ENCODE measurements around the gene TNS4.

The TNS4 gene

DNA sequence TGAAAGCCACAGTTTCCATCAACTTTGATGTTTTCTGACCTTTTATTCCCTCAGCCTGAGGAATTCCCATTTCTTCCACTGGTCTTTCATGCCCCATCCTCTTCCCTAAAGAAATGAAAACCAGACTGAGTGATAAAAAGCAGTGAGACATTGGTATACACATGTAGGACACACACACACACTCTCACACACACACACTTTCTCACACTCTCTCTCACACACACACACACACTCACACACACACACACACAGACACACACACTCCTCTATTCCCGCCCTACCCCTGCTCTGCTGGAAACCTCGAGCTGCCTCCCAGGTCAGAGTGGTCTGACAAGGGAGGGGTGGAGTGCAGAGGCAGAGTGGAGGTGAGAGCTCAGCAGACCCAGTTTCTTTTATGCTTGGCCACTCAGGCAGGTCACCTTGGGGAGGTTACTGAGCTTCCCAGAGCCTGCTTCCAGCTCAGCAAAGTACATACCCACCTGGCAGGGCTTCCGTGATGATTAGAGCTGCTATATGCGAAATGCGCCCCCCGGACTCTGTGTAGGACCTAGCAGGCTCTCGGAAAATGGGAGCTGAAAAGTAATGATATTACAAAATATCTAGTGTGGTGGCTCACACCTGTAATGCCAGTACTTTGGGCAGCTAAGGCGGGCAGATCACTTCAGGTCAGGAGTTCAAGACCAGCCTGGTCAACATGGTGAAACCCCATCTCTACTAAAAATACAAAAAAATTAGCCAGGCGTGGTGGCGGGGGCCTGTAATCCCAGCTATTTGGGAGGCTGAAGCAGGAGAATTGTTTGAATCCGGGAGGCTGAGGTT is 33.2 kb upstream of the TNS4 start:
- no peak for DNase-seq

DNA sequence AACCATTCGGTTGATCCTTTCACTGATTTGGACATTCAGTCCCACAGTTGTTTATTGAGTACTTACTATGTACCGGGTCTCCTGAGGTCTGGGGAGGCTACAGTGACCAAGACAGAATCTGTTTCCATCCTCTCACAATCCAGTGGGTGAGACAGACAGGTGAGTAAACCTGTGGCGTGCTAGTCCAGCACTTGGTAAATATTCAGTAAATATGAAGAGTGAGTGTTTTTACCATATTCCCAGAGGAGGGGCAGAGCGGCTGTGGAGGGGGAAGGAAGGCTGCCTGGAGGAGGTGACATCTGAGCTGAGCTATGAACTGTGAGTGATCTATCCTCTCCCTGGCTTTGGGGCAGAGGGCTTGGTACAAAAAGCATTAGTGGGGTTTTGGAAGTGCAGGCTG is 32.5 kb upstream of the TNS4 start:
- DNase-seq: no peak

DNA sequence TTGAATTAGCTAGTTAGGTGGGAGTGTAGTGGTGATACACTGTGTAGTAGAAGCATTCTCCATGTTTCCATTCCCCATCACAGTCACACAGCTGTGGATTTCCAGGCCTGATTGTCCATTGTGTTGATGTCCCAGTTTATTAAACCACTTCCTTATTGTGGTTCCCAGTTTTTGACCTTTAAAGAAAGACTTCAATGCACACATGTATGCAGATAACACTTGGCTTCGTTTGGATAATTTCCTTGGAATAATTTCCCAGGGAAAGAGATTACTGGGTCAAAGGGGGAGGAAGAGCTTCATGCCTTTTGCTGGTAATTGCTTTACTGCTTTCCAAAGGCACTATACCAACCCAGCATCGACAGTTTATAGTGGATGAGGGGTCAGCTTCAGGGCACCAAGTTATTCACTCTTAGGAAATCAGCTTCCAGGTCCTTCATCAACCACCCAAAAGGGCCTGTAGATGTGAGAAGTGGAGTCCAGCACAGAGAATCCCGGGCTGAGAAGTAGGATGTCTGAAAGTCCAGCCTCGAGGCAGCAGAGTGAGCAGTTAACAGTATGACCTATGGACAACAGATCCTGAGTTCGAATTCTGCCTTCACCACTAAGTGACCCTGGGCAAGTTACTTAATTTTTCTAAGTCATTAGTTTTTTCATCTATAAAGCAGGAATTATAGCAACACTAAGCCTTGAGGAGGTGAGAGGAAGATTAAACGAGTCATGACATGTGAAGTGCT is 31.3 kb upstream of the TNS4 start:
- no peak for DNase-seq

DNA sequence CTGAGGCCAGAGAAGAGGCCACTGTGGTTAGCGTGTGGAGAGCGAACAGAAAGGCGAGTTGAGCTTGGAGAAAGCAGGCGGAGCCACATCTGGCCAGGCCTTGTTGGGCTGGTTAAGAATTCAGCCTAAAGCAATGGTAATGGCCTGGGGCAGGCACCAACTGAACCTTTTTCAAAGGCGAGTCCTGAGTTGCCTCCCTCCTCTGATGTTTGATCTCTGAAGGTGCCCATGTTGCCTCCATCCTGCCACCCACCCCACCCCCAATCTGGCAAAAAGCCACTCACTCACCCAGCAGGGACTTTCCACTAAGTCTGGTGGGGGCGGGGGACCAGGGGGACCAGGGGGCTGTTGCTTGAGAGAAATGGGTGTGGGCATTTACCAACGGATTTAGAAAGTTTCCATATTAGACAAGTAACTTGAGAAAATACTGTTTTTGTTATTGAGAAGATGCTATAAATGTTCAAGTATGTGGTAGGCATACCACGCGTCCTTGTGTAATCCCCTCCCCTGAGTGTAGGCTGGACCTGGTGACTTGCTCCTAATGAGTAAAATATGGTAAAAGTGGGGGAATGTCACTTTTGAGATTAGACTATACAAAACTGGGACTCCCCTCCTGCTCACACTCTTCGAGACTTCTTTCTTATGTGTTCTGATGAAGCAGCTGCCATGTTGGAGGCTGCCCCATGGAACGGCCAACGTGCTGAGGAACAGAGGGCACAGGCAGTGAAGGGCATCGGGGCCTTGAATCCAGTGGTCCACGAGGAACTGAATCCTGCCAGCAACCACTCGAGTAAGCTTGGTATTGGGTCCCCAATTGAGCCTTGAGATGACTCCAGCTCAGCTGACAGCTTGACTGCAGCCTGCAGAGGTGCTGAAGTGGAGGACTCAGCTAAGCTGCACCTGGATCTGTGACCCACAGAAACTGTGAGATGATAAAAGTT is 29.9 kb upstream of the TNS4 start:
- no peak for DNase-seq

DNA sequence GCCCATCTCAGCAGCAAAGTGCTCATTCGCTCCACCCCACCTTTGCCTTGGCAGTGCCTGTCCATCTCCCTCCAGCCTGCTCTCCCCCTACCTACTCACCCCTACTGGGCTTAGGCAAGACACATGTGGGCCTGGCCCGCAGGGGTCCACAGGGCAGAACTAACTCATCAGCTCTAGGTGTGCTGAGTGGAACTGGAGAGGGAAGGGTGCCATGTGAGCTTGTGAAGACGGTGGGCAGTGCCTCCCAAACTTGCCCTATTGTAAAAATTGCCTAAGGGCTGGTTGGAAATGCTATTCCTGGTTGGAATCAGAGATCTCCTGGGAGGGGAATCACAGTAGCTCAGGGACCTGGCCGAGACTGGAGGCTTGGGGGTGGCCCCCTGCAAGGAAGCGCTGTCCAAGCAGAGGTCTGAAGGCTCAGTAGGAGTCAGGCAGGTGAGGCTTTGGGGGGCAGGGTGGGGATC is 29.1 kb upstream of the TNS4 start:
- no peak for DNase-seq

DNA sequence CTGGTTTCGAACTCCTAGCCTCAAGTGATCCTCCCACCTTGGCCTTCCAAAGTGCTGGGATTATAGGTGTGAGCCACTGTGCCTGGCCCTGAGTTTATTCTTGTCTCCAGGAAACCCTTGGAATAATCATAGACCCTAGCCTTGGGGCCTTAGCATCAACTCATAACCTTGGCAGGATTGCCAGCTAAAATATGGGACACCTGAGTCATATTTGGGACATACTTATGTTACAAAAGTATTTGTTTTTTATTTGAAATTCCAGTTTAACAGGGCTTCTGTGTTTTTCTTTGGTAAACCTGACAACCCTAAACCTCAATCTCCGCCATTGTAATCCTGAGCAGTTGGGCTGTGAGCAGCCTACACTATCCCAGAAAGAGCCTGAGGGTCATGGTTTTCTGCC is 28.6 kb upstream of the TNS4 start:
- no peak for DNase-seq

DNA sequence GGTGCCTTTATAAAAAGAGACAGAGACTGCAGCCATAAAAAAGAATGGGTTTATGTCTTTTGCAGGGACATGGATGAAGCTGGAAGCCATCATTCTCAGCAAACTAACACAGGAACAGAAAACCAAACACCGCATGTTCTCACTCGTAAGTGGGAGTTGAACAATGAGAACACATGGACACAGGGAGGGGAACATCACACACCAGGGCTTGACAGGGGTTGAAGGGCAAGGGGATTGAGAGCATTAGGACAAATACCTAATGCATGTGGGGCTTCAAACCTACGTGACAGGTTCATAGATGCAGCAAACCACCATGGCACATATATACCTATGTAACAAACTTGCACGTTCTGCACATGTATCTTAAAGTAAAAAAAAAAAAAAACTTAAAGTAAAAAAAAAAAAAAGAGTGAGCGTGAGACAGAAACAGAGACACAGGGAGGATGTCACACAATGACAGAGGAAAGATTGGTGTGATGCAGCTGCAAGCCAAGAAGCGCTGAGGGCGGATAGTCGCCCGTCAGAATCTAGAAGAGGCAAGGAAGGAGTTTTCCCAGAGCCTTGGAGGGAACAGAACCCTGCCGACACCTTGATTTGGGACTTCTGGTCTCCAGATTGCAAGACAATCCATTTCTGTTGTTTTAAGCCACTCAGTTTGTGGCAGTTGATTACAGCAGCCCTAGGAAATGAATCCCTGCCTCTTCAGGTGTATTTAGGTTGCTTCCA is 27.4 kb upstream of the TNS4 start:
- DNase-seq: no peak

DNA sequence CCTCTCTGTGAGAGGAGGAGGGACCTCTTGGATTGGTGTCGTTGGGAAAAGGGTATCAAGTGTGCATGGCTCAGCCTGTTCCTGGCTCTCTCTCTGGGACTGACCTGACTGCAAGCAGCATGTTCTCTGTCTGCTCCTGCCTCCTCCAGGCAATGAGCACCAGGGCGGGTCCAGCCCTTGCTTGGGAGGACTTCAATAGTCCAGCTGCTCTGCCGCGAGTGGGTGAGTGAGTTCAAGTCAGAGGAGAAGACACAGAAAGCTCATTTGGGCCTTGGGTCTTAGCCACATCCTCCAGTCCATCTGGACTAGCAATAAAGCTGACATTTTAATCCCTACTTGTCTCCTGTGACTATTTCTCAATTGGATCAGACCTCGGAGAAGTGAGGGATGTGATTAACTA is 25.2 kb upstream of the TNS4 start:
- no peak for DNase-seq

DNA sequence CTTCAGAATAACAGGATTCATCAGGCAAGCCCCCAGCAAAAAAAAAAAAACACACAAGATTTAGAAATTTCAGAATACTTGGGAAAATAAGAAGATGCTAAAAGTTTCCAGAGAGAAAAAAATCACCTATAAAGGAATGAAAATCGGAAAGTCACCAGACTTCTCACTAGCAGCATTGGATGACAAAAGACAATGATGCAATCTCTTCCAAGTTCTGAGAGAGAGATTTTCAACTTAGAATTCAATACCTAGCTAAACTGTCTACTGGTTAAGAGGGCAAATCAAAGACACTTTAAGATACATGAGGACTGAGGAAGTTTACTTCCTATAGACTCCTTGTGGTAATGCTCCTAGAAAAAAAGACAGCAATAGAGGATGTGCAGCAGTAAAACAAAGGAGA is 23.9 kb upstream of the TNS4 start:
- no peak for DNase-seq

DNA sequence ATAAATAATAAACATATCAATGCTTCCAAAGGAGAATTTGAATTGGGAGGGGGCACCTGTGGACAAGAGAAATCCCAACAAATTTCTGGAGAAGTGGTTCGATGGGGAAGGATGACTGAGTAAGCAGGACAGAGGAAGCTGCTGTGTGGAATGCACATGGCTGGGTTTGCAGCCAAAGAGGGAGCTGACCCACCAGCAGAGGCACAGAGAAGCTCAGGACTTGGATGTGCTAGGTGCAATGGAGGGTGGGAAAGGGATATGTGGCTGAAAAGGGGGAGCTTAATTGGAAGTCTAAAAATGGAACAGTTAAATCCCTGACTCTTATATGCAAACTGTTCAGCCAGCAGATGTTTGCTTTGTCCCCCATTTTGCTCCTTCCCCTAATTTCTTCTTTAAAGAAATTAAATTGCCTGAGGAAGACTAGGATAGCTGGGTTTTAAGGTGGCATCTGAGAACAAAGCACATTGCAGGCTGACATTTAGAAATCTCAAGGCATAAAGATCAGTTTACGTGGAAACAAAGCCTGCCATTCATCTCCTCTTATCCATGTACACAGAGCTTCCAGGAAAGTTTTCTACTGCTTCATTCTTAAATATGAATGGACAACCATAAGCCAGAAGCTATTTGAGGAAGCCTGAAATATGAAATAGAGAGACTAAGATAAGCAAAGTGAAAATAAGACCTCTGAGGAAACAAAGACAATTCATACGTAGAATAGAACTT is 23.0 kb upstream of the TNS4 start:
- DNase-seq: no peak

DNA sequence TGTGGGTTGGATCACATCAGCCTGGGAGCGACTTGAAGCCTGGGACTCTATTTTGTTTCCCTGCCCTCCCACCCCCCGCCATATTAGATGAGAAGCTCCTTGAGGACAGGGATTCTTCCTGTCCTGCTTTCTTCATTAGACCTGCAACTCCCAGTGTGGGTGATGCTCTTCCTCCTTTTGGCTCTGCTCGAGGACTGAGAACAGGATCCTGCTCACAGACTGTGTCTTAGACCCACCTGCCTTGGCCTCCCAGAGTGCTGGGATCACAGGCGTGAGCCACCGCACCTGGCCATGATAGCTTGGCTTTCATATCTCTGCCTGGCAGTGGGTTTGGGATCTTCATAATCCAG is 21.5 kb upstream of the TNS4 start:
- DNase-seq: no peak

DNA sequence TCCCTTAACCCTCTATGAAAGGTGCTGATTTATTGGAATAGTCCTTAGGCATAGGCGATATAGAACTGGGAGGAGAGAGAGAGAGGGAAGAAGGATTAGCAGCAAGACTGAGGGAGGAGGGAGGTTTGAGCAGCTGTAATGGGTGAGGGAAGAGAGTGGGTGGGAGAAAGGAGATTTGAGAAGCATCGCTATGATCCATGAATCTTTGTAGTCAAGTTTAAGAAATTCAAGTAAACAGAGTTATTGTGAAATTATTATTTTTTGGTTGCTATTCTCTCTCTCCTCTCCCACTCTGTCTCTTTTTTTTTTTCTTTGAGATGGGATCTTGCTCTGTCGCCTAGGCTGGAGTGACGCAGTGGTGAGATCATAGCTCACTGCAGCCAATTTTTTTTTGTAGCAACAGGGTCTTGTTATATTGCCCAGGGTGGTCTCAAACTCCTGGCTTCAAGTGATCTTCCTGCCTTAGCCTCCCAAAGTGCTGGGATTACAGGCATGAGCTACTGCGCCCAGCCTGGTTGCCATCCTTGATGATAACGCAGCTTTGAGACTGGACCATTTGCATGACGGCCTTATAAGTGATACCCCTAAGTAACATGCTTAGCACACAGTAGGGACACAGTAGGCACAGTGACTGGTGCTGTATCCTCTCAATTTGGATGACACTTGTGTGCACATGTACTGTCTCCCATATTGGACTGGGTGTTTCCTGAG is 21.0 kb upstream of the TNS4 start:
- DNase-seq: no peak

DNA sequence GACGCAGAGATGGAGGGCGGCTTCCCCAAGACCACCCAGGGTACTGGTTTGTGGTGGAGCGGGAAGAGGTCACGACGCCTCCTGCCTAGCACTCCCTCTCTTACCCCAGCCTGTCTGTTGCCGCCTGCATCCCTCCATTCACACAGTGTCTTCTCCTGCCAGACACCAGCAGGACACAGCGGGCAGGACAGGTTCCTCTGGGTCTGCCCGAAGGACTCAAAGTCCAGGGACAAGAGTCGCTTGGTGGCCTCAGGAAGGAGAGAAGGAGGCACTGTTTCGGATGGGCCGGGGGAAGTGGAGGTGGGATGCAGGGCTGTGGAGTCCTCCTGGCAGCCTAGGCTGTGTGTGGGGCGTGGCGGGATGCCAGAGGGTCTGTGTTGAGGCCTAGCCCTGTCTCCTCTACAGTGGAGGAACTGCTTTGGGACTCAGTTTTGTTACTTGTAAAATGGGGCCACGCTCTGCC is 19.6 kb upstream of the TNS4 start:
- DNase-seq: no peak

DNA sequence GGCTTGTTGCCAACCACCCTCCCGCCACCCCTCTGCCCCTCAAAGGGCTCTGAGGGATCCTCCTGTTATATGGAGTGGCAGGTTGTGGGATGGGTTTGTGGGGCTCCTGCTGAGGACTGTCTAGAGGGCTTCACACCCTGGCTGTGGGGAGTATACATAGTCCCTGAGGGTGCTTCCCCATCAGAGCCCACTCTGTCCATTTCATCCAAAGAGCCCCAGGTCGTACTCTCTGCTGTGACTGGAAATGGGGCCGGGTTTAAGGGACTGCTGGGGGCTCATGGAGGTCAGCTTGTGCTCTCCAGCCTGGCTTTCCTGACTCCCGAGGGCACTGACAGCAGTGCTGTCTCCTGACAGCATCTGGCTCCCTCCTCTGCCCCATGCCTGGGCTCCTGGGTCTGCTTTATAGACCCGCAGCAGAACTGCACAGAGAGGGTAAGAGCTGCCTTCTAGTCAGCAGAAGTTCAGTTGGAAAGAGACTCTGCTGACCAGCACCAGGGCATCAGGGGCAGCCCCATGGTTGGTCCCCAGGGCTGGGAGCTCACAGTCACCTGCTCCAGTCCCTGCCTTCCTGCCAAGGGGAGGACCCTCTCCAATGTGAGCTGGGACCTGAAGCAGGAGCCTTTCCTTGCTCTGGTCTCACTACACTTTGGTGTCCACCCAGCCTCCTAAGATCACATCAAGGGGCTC is 17.8 kb upstream of the TNS4 start:
- no peak for DNase-seq

DNA sequence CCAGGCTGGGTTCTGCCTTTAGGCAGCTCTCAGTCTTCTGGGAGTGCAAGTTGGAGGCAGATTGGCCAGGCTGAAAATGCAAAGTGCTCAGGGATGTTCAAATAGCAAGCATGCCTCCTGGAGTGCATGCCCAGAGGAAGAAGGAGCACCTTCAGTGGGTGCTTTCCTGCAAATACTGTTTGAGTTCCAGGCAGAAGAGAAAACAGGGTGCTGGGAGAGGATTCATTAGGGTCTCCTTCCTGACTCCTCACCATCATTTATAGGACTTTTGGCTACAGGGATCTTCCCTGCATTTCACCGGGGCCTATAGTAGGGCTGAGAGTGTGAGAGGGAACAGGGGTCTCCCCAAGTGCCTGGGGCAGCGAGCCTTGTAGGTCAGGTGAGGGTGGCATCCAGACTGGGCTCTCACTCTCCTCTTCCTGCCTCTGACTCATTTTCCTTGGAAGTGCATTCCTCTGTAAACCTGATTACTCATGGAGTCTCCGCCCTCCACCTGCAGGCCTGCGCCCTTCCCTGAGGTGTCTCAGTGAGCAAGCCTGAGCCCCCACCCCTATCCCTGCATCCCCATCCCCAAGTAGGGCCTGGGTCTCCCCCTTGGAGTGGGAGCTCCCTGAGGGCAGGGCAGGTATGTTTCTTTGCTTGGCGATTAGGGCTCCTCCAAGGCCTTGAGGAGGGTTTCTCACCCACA is 17.1 kb upstream of the TNS4 start:
- DNase-seq: no peak

DNA sequence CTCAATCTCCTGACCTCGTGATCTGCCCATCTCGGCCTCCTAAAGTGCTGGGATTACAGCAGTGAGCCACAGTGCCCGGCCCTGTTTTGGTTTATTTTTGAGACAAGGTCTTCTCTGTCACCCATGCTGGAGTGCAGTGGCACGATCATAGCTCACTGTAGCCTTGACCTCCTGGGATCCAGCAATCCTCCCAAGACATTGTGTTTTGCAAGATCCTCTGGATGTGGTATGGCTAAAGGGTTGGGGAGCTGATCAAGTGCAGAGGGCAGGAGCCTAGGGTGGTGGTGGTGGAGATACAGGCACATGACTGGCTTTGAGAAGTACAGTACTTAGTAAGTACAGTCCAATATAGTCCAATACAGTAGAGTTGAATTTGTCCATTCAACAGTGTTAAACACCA is 16.6 kb upstream of the TNS4 start:
- DNase-seq: no peak

DNA sequence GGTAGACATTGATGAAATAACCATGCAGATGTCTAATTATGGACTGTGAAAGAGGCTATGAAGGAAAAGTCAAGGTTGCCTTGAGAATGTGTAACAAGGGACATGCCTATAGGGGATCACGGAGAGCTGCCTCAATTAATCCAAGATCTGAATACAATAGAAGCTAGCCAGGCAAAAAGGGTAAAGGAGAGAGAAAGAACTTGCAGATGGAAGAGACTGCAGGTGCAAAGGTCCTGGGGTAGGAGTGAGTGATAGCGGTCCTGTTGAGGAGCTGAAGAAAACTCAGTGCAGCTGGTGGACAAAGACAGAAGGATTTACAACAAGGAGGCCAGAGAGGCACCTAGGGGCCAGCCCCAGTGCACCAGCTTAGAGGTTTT is 15.9 kb upstream of the TNS4 start:
- no peak for DNase-seq

DNA sequence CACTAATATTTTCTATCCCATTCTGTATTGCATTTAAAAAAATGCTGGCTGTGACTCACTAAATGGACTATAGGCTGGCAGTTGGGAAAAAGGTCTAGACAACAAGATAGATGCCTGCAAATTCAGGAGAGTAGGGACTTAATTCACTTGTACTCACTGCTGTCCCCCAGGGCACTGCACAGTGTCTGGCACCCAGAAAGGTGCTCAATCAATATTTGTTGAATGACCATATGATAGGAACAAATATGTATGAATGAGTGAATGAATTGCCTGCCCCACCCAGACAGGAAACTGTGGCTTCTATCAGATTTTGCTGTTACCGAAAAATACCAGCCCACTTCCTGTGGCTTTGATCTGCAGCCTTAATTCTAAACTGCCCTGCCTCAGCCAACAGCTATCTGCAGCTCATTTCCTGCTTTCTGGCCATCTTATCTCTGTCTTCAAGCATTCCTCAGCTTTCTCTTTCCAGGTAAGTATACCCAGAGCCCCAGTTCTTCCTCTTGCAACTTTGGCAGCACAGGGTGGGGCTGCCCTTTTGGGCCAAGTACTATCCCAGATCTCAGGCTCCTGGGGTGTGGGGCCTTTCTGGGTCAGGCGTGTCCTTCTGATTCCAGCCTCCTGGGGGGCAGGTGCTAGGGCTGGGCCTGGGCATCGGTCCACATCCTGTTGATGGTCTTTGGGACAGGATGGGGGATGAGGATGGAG is 15.3 kb upstream of the TNS4 start:
- DNase-seq: no peak

DNA sequence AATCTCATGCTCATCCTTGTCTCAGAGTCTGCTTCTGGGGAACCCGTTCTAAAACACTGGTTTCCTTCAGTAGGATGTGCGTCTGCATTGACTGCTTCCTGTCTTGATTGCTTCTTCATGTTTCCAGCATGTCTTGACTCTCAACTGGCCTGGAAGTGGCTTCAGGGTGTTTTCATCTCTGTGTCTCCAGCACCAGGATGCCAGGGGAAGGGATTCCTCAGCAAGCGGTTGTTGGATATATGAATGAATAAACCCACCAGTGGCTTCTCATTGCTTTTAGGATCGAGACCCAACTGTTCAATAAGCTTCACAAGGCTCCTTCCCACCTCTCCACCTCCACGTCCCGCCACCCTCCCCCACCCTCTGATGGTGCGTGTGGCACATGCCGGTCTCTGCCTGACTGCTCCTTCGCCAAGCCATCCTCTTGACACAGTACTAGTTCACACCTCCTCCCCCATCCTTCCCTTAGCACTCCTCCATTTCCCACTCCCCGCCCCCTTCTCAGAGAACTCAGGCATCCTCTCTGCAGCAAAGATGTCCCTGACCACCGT is 14.1 kb upstream of the TNS4 start:
- no peak for DNase-seq

Measured in NCI-H187 treated with DMSO at 0.1 percent for 48 hours (cell line).